Glutamatergic neuron (in vitro differentiated cells): ENCODE results near the gene TYR. TPM values are rescaled to one million over a fixed set of nuclear protein-coding genes. Genes with fewer than 3 reads are reported as not detected.

Experiments used
- DNase-seq: peaks from one replicate; pipeline ENCODE4 v3.0.0; 2022
- H3K27ac Mint-ChIP-seq: one replicate; pipeline ENCODE4 v1.8.0; 2020; ENCODE audit warnings: mild to moderate bottlenecking, mixed read lengths, inconsistent platforms; ENCODE audit not compliant: unreplicated experiment
- H3K27me3 Mint-ChIP-seq: one replicate; pipeline ENCODE4 v1.8.0; 2020; ENCODE audit warnings: mild to moderate bottlenecking, moderate library complexity, mixed read lengths, inconsistent platforms; ENCODE audit not compliant: unreplicated experiment
- H3K36me3 Mint-ChIP-seq: one replicate; pipeline ENCODE4 v1.8.0; 2020; ENCODE audit warnings: mild to moderate bottlenecking, mixed read lengths, inconsistent platforms; ENCODE audit not compliant: unreplicated experiment
- H3K4me1 Mint-ChIP-seq: one replicate; pipeline ENCODE4 v1.8.0; 2020; ENCODE audit warnings: mild to moderate bottlenecking, low read depth, mixed read lengths, inconsistent platforms; ENCODE audit not compliant: unreplicated experiment
- H3K4me3 Mint-ChIP-seq: one replicate; pipeline ENCODE4 v1.8.0; 2020; ENCODE audit warnings: mild to moderate bottlenecking, mixed read lengths, inconsistent platforms; ENCODE audit not compliant: unreplicated experiment
- H3K9me3 Mint-ChIP-seq: one replicate; pipeline ENCODE4 v1.8.0; 2020; ENCODE audit warnings: mild to moderate bottlenecking, moderate library complexity, mixed read lengths, inconsistent platforms; ENCODE audit not compliant: unreplicated experiment
- total RNA-seq: library from RNA; stranded (reverse); fragmentation: NEBNext Ultra II Directional; extraction: Animal tissue kit (Norgen Biotek cat#: 25700); gene quantifications from one replicate; pipeline ENCODE4 v1.2.1, GENCODE V29; 2021; ENCODE audit not compliant: unreplicated experiment
- TF ChIP-seq, protein P1 (sequence below): fragments of 200-600 bp; sonication (generic); IDR thresholded peaks from one replicate; pipeline ENCODE4 v1.5.0; 2021; ENCODE audit not compliant: partially characterized antibody, unreplicated experiment

TYR gene
- total RNA-seq, 1 donor from 2014 or later = not detected

DNA sequence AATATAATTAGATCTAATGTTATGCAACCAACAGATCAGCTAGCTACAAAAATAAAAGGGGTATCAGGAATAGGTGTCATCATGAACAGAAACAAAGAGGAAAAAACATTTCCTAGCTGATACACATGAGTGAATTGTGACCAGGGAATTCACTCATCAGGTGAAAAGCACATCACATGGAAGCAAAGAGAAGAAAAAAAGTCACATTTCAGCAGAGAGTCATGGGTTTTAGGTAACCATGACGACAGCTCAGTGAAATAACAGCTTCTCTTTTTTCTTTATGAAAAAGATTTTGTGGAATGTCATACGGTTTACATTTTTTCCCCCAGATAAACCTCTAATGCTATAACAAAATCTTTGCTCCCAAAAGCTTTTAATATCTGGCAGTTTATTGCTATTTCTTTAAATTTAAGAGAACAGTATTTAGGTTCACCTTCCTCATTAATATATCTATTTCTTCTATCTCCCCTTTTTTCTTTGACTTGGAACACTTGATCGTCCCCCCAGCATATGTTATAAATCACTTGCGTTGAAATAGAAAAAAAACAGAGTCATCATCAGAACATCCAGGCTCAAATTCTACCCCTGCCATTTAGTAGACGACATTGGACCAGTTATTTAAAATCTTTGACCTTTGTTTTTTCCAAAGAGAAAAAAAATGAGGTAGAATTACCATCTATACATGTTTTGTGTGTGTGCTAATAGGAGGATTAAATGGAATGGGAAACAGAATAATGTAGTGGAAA is 5.3 kb downstream of the TYR start:
- H3K9me3 Mint-ChIP-seq = no peaks in the 10 kb centered on the region
- H3K27me3 Mint-ChIP-seq = no peaks in the 10 kb centered on the region
- H3K36me3 Mint-ChIP-seq = no peaks in the 10 kb centered on the region
- H3K4me3 Mint-ChIP-seq = no peak overlapping the region
- TF ChIP-seq, protein P1, sequence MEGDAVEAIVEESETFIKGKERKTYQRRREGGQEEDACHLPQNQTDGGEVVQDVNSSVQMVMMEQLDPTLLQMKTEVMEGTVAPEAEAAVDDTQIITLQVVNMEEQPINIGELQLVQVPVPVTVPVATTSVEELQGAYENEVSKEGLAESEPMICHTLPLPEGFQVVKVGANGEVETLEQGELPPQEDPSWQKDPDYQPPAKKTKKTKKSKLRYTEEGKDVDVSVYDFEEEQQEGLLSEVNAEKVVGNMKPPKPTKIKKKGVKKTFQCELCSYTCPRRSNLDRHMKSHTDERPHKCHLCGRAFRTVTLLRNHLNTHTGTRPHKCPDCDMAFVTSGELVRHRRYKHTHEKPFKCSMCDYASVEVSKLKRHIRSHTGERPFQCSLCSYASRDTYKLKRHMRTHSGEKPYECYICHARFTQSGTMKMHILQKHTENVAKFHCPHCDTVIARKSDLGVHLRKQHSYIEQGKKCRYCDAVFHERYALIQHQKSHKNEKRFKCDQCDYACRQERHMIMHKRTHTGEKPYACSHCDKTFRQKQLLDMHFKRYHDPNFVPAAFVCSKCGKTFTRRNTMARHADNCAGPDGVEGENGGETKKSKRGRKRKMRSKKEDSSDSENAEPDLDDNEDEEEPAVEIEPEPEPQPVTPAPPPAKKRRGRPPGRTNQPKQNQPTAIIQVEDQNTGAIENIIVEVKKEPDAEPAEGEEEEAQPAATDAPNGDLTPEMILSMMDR = no peak
- H3K27ac Mint-ChIP-seq = no peak overlapping the region
- no peak for DNase-seq
- H3K4me1 Mint-ChIP-seq = no peaks in the 10 kb centered on the region

DNA sequence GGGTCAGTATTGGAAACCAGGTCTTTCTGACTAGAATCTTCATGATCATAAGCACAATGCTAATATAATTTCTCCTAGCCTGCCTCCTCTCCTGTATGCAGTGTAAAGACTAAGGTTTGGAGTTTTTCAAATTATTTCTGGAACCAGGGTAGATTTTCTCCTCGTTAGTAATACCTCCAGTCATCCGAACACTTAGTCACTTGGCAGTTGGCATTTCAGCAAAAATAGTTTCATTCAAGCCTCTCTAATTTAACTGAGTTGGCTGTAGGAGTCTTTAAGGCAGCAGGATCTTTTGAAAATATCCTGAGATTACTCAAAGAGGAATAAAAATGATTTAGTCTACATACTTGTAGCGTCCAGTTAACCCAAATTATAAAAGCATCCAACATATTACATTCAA is 6.3 kb downstream of the TYR start:
- H3K27me3 Mint-ChIP-seq = no peaks in the 10 kb centered on the region
- no peak for DNase-seq

DNA sequence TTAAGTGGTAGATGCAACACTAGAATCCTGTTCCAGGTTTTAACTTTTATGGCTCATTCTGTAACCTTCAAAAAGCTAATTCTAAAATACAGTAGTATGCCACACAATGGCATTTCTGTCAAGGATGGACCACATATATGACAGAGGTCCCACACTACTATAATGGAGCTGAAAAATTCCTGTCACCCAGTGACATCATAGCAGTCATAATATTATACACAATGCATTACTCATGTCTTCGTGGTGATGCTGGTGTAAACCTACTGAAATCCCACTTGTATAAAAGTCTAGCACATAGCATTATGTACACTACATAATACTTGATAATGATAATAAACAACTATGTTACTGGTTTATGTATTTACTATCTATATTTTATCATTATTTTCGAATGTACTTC is 12.1 kb downstream of the TYR start:
- H3K27me3 Mint-ChIP-seq = no peaks in the 10 kb centered on the region
- no peak for DNase-seq
- H3K9me3 Mint-ChIP-seq = peaks cover 2% of the 10 kb centered on the region
- no peaks in the 10 kb centered on the region for H3K36me3 Mint-ChIP-seq
- H3K4me3 Mint-ChIP-seq = no peak overlapping the region
- H3K4me1 Mint-ChIP-seq = no peaks in the 10 kb centered on the region
- TF ChIP-seq, protein P1 = no peak
- H3K27ac Mint-ChIP-seq = no peak overlapping the region

More for the DNA sequence above, 6.3 kb downstream of the TYR start:
- TF ChIP-seq, protein P1 = no peak
- no peak overlapping the region for H3K4me3 Mint-ChIP-seq
- no peaks in the 10 kb centered on the region for H3K4me1 Mint-ChIP-seq
- H3K36me3 Mint-ChIP-seq = no peaks in the 10 kb centered on the region
- no peaks in the 10 kb centered on the region for H3K9me3 Mint-ChIP-seq
- H3K27ac Mint-ChIP-seq = no peak overlapping the region

DNA sequence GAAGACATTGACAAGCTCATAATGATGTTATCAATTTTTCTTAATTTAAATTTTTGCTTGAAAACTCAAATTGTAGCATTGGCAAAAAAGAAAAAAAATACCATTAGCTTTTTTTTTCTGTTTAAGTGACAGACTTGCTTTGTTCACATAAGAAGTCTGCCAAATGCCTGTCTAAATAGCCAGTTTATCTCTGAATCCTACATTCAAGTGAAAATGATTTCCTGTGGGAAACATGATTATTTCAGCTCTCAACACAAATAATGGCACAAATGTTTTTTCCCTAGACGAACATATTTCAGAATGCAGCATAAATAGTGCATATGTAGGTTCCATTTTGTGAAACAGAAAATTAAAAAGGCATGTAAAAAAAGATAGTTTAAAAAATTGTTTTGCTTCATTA is 23.5 kb downstream of the TYR start:
- H3K27me3 Mint-ChIP-seq = no peaks in the 10 kb centered on the region
- H3K27ac Mint-ChIP-seq = no peak overlapping the region
- TF ChIP-seq, protein P1 = no peak
- no peaks in the 10 kb centered on the region for H3K9me3 Mint-ChIP-seq
- no peak for DNase-seq
- H3K4me1 Mint-ChIP-seq = no peaks in the 10 kb centered on the region
- no peaks in the 10 kb centered on the region for H3K36me3 Mint-ChIP-seq
- H3K4me3 Mint-ChIP-seq = no peak overlapping the region

DNA sequence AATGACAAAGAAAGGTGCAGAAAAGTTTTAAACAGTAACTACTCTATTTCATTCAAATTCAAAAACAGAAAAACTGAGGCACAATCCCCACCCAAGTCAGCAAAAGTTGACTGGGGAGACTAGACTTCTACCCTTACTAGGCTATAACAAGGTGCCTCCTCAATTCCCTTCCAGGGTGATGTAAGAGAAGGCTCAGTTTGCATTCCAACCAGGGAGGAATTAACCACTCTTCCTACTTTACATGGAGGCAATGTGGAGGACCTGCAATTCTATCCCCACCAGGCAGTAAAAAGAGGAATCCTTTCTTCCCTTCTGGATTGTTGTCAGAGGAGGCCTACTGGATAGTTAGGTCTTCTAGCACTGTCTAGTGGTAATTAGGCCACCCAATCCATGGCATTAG is 26.1 kb downstream of the TYR start:
- DNase-seq = no peak
- Mint-ChIP-seq H3K4me1 (no peaks in the 10 kb centered on the region), H3K4me3 (no peak overlapping the region), H3K36me3 (no peaks in the 10 kb centered on the region), H3K27ac (no peak overlapping the region), H3K9me3 (no peaks in the 10 kb centered on the region), H3K27me3 (no peaks in the 10 kb centered on the region)
- TF ChIP-seq, protein P1 = no peak
